H9 (cell line): ENCODE measurements around the gene DNASE1L1. TPM values are rescaled to one million over a fixed set of nuclear protein-coding genes. Genes with fewer than 3 reads are reported as not detected.

Experiments used
- DNase-seq: peaks from one replicate; pipeline ENCODE4 v3.0.0-alpha.2; 2017
- H2AFZ ChIP-seq: one replicate; pipeline ENCODE4 v1.6.1; 2013; ENCODE audit warnings: mild to moderate bottlenecking, low read length, control low read depth, moderate library complexity
- H2AK5ac ChIP-seq: 2 replicates; pipeline ENCODE4 v1.6.1; 2013; ENCODE audit warnings: low read length, control low read depth, mixed read lengths; ENCODE audit not compliant: insufficient read length
- H2BK120ac ChIP-seq: one replicate; pipeline ENCODE4 v1.6.1; 2013; ENCODE audit warnings: low read depth, mild to moderate bottlenecking, low read length, control low read depth, inconsistent platforms; ENCODE audit not compliant: poor library complexity, severe bottlenecking
- H2BK12ac ChIP-seq: 2 replicates; pipeline ENCODE4 v1.6.1; 2013; ENCODE audit warnings: low read length, control low read depth, mixed read lengths, low read depth; ENCODE audit not compliant: insufficient read length
- H2BK15ac ChIP-seq: 2 replicates; pipeline ENCODE4 v1.6.1; 2013; ENCODE audit warnings: low read depth, low read length, control low read depth
- H2BK20ac ChIP-seq: one replicate; pipeline ENCODE4 v1.6.1; 2013; ENCODE audit warnings: low read depth, mild to moderate bottlenecking, low read length, control low read depth, inconsistent platforms; ENCODE audit not compliant: poor library complexity, severe bottlenecking
- H2BK5ac ChIP-seq: 2 replicates; pipeline ENCODE4 v1.6.1; 2013; ENCODE audit warnings: low read length, control low read depth, mixed read lengths; ENCODE audit not compliant: insufficient read length
- H3K14ac ChIP-seq: 2 replicates; pipeline ENCODE4 v1.6.1; 2013; ENCODE audit warnings: low read length, control low read depth; ENCODE audit not compliant: insufficient read depth
- H3K18ac ChIP-seq: 2 replicates; pipeline ENCODE4 v1.6.1; 2013; ENCODE audit warnings: low read depth, mild to moderate bottlenecking, mixed read lengths, low read length, control low read depth; ENCODE audit not compliant: insufficient read length
- H3K23ac ChIP-seq: 2 replicates; pipeline ENCODE4 v1.6.1; 2013; ENCODE audit warnings: low read length, control low read depth, mixed read lengths, low read depth; ENCODE audit not compliant: insufficient read length
- H3K23me2 ChIP-seq: 2 replicates; pipeline ENCODE4 v1.6.1; 2013; ENCODE audit warnings: low read depth, mild to moderate bottlenecking, mixed read lengths, low read length, control low read depth; ENCODE audit not compliant: insufficient read length, poor library complexity, severe bottlenecking
- H3K27ac ChIP-seq: 2 replicates; pipeline ENCODE4 v1.5.1; 2013; ENCODE audit warnings: low read length, control low read depth, mixed read lengths, low read depth; ENCODE audit not compliant: insufficient read length
- H3K27me3 ChIP-seq: 2 replicates; pipeline ENCODE4 v1.6.1; 2013; ENCODE audit warnings: low read length, control low read depth, inconsistent platforms; ENCODE audit not compliant: insufficient read depth
- H3K4ac ChIP-seq: 2 replicates; pipeline ENCODE4 v1.6.1; 2013; ENCODE audit warnings: low read depth, mild to moderate bottlenecking, control low read depth, inconsistent platforms, low read length, moderate library complexity
- H3K4me1 ChIP-seq: 2 replicates; pipeline ENCODE4 v1.6.1; 2013; ENCODE audit warnings: low read length, control low read depth, inconsistent platforms; ENCODE audit not compliant: insufficient read depth
- H3K4me2 ChIP-seq: 2 replicates; pipeline ENCODE4 v1.6.1; 2013; ENCODE audit warnings: low read length, control low read depth, mixed read lengths; ENCODE audit not compliant: insufficient read length, insufficient read depth
- H3K56ac ChIP-seq: 2 replicates; pipeline ENCODE4 v1.6.1; 2013; ENCODE audit warnings: low read depth, mild to moderate bottlenecking, mixed read lengths, low read length, control low read depth; ENCODE audit not compliant: insufficient read length
- H3K79me1 ChIP-seq: 2 replicates; pipeline ENCODE4 v1.6.1; 2013; ENCODE audit warnings: low read depth, mild to moderate bottlenecking, moderate library complexity, low read length, control low read depth, inconsistent platforms; ENCODE audit not compliant: insufficient read depth, poor library complexity, severe bottlenecking
- H3K79me2 ChIP-seq: 2 replicates; pipeline ENCODE4 v1.6.1; 2013; ENCODE audit warnings: low read length, control low read depth, inconsistent platforms; ENCODE audit not compliant: insufficient read depth
- H3K9ac ChIP-seq: 2 replicates; pipeline ENCODE4 v1.6.1; 2013; ENCODE audit warnings: low read length, control low read depth, mixed read lengths; ENCODE audit not compliant: insufficient read length; ENCODE audit errors: extremely low read depth
- H3K9me3 ChIP-seq: one replicate; pipeline ENCODE4 v1.6.1; 2013; ENCODE audit warnings: low read depth, low read length, inconsistent platforms; ENCODE audit not compliant: control insufficient read depth
- H3T11ph ChIP-seq: one replicate; pipeline ENCODE4 v1.6.1; 2013; ENCODE audit warnings: mild to moderate bottlenecking, low read length, control low read depth, inconsistent platforms
- H4K20me1 ChIP-seq: one replicate; pipeline ENCODE4 v1.6.1; 2013; ENCODE audit not compliant: control insufficient read depth, insufficient read length, insufficient read depth
- H4K5ac ChIP-seq: 2 replicates; pipeline ENCODE4 v1.6.1; 2013; ENCODE audit warnings: low read depth, mild to moderate bottlenecking, mixed read lengths, low read length, control low read depth; ENCODE audit not compliant: insufficient read length
- H4K8ac ChIP-seq: replicated peaks from 2 replicates; pipeline ENCODE4 v1.6.1; 2013; ENCODE audit warnings: low read length, control low read depth, mixed read lengths, low read depth; ENCODE audit not compliant: insufficient read length
- H4K91ac ChIP-seq: 2 replicates; pipeline ENCODE4 v1.6.1; 2013; ENCODE audit warnings: low read depth, mild to moderate bottlenecking, moderate library complexity, mixed read lengths, low read length, control low read depth; ENCODE audit not compliant: insufficient read length
- H3K27ac Mint-ChIP-seq, 3 experiments: 2 replicates in 2 of 3; 3 replicates in 1 of 3; pipeline ENCODE4 v1.8.0; 2020 to 2021; ENCODE audit warnings: mixed read lengths in 3 of 3, mild to moderate bottlenecking in 1 of 3, moderate library complexity in 1 of 3
- H3K27me3 Mint-ChIP-seq: 2 replicates; pipeline ENCODE4 v1.8.0; 2021; ENCODE audit warnings: low read depth, mild to moderate bottlenecking, moderate library complexity, mixed read lengths
- H3K36me3 Mint-ChIP-seq, 3 experiments: 2 replicates in 2 of 3; 3 replicates in 1 of 3; pipeline ENCODE4 v1.8.0; 2020 to 2021; ENCODE audit warnings: low read depth in 3 of 3, mixed read lengths in 3 of 3; ENCODE audit not compliant: insufficient read depth in 1 of 3
- H3K4me1 Mint-ChIP-seq, 2 experiments: 2 replicates each; pipeline ENCODE4 v1.8.0; 2020; ENCODE audit warnings: mixed read lengths in 2 of 2
- H3K4me3 Mint-ChIP-seq, 2 experiments: 2 replicates in 1 of 2; 3 replicates in 1 of 2; pipeline ENCODE4 v1.8.0; 2020 to 2021; ENCODE audit warnings: mild to moderate bottlenecking in 2 of 2, mixed read lengths in 2 of 2, moderate library complexity in 1 of 2
- H3K9me3 Mint-ChIP-seq, 2 experiments: 2 replicates in 1 of 2; 3 replicates in 1 of 2; pipeline ENCODE4 v1.8.0; 2020; ENCODE audit warnings: mild to moderate bottlenecking in 2 of 2, mixed read lengths in 2 of 2, moderate library complexity in 1 of 2
- CTCF ChIP-seq: fragments of 200-600 bp; sonication (generic); conservative IDR thresholded peaks from 3 replicates; pipeline ENCODE4 v1.8.0; 2021; ENCODE audit warnings: antibody characterized with exemption, mild to moderate bottlenecking
- WGBS: extraction: QIAGEN DNeasy Blood & Tissue Kit; methylation state at CpG from one replicate; pipeline ENCODE4 v1.1.7; 2013; ENCODE audit warnings: missing lambda C conversion rate, low lambda C conversion rate, mixed read lengths; ENCODE audit not compliant: insufficient read length; ENCODE audit errors: extremely low coverage; 5-methylcytosine and 5-hydroxymethylcytosine counted together
- total RNA-seq: library from RNA; stranded (reverse); gene quantifications from 2 replicates; pipeline ENCODE4 v1.2.1, GENCODE V29; 2021

The DNASE1L1 gene
- total RNA-seq, 1 experiment from 2014 or later = 14.5 TPM

DNA sequence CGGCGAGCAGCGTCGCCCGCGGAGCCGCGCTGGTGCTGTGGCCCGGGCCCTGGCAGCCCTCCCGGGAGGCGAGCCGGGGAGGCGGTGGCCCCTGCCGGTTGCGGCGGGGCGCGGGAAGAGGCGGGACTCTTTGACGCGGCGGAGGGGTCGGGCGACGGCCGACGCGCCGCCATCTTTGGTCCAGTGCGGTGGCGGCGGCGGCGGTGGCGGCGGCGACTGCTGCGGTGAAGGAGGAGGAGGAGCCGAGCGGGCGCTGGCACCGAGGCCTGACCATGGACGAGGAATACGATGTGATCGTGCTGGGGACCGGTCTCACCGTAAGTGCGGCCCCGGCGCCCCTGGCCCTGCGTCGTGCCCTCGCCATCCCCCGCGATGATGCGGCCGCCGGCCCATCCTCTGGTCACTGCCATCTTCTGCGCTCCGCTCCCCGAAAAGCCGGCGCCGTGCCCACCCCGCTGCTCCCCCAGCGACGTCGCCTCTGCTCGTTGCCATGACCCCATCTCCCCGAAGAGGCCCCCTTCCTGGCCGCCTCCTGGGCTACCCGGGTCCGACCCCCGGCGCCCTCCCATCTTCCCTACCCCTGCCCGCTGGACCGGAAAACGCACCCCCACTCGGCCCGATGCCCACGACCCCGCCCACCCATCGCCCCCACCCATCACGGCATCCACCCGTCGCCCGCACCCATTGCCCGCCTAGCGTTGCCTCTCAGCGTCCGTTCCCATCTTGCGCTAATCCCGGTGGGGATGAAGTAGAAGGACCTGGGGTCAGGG is 28.1 kb upstream of the DNASE1L1 start, which contains the start of gene GDI1:
Gene GDI1, plus strand, starts transcription at position 172 of the 770 bp plus-strand sequence. Its CDS starts 101 bp downstream, at position 273.
- TF ChIP-seq CTCF = no peak
- Mint-ChIP-seq H3K27me3 (no peaks in the 10 kb centered on the region), H3K27ac (peak within 1 kb of the TSS in 2 of 3 experiments; percentile 53 to 77; a peak in 4 of 7 replicates), H3K4me3 (peak within 1 kb of the TSS; percentile 82 to 90), H3K36me3 (peaks cover 25 to 68% (median 64%) of the 10 kb centered on the region in 3 experiments), H3K4me1 (peaks cover 8 to 10% of the 10 kb centered on the region in 2 experiments), H3K9me3 (peaks cover 68 to 87% of the 10 kb centered on the region in 2 experiments)
- Histone ChIP-seq H4K8ac (no peak within 1 kb of the TSS), H3K4me1 (no peaks in the 10 kb centered on the region), H3K79me2 (peaks cover 2% of the 10 kb centered on the region; the same call in 1 of the 2 replicates), H4K5ac (no peak within 1 kb of the TSS), H2BK15ac (no peak within 1 kb of the TSS), H2BK20ac (no peak within 1 kb of the TSS), H4K20me1 (no peaks in the 10 kb centered on the region), H2AFZ (no peak within 1 kb of the TSS), H3K79me1 (no peaks in the 10 kb centered on the region), H3K14ac (peak within 1 kb of the TSS; percentile 70; the same call in 1 of the 2 replicates), H3K27ac (no peak within 1 kb of the TSS), H3T11ph (no peak within 1 kb of the TSS), H2BK120ac (no peak within 1 kb of the TSS), H3K23me2 (peaks cover 7% of the 10 kb centered on the region), H3K27me3 (no peaks in the 10 kb centered on the region), H3K4ac (no peak within 1 kb of the TSS), H3K23ac (no peak within 1 kb of the TSS), H3K18ac (no peak within 1 kb of the TSS), H3K56ac (no peak within 1 kb of the TSS), H3K4me2 (peak within 1 kb of the TSS; percentile 41), H2BK5ac (no peak within 1 kb of the TSS), H3K9ac (peak within 1 kb of the TSS; percentile 4), H2AK5ac (no peak within 1 kb of the TSS), H3K9me3 (peaks cover 37% of the 10 kb centered on the region), H4K91ac (no peak within 1 kb of the TSS), H2BK12ac (no peak within 1 kb of the TSS)
- no peak for DNase-seq
- WGBS = no CpG with 5 or more reads among the region's 93 CpGs
